Renal cortical epithelial cell (primary cell): Measurements from ENCODE around the gene PARVB. TPM values are rescaled to one million over a fixed set of nuclear protein-coding genes. Genes with fewer than 3 reads are reported as not detected.

Experiments used
- DNase-seq: peaks from one replicate; pipeline ENCODE4 v3.0.0-alpha.2; 2011; ENCODE audit warnings: low read depth
- total RNA-seq: library from RNA; depleted of rRNA; stranded (reverse); fragments of >200 nt; gene quantifications from 2 replicates; pipeline ENCODE4 v1.2.3, GENCODE V29; 2014

PARVB gene
- total RNA-seq, 1 donor from 2014 or later = 20.3 TPM

DNA sequence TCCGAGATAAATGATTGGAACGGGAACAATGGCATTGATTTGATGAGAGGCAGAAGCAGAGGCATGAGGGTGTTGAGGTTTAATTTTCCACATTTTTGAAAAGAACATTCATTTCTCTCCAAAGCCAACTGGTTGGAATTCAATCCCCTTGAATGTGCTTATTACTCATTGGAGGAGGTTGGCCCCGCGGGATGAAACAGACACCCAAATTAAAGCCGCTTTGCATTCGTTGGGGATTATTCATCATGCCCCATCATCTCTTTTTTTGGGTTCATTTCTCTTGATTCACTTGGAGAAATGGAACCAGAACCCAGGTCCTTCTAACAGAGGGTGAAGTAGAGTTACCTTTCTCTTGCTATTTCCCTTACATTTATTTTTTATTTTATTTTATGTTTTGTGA lies 109.1 kb downstream of the PARVB start:
- no peak for DNase-seq

- no peak for DNase-seq
Observed at GRCh38 chr22:44133901-44134571, 109.9 kb downstream of the PARVB start.

DNA sequence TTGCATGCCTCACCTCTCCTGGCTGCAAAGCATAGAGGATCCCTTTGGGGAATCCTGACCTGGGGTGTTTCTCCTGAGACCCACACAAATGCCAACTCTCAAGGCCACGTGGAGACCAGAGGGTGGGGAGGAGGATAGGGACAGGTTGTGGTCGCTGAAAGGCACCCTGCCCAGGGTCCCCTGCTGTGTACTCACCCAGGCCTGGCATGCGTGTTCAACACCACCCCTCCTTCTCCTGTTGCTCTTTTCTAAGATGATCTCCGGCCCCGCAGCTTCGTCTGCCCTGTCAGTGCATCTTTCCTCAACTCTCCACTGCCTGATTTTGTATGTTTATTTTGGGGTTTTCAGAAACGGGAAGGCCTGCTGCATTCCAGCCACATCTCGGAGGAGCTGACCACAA lies 112.0 kb downstream of the PARVB start:
- DNase-seq = no peak

DNA sequence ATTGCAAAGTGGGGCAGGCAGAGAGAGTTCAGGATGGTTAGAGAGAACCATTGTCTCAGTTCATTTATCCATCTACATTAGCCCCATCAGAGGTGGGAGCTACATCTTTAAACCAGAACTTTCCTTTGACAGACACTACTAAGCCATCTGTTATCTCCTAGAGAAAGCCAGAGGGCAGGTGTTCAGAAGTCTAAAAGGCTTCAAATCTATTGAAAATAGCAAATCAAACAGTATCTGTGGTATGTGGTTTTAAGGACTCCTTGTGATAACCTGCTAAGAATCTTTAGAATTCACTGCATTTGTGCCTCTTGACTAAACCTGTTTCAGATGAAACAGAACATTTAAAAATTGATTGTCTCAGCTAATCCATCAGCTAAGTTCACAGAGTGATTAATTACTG lies 112.7 kb downstream of the PARVB start:
- DNase-seq = no peak

GRCh38 chr22:44137415-44137814 lies 113.3 kb downstream of the PARVB start:
- DNase-seq = no peak

DNA sequence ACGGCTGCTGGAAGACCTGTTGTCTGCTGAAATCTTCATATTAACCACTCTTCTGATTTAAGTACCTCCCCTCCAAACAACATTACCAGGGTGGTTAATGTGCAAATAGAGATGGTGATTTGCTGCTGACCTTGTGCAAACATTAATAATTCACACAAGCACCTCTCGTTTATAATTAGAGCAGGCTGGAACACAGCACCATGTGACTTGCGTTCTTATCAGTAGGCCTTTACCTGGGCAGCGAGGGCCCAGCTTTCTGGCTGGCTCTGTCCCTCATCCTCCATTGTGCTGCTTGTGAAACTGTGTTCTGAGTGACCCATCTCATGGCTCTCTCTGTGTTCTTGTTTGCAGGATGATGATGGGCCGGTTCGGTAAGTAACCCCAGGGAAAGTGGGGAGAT lies 115.7 kb downstream of the PARVB start:
- DNase-seq = no peak

- DNase-seq = peak; percentile 15
Observed at GRCh38 chr22:44142421-44143104, 118.5 kb downstream of the PARVB start.

DNA sequence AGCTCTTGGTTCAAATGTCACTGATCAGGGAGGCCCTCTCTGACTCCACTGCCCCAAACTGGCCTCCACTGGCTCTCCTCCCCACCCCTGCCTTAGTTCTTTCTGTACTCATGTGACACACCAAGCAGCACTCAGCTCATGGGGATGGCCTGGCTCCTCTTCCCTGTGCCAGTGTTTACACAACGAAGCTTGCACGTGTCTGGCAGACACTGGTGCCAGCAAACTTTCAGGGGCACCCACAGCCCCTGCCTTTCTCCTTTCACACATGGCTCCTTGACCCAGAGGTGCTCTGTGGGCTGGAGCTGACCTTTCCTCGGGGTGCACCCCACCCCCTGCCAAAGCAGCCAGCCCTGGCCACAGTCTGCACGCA lies 119.0 kb downstream of the PARVB start:
- DNase-seq = no peak

- DNase-seq = no peak
Observed at GRCh38 chr22:44143579-44143978, 119.5 kb downstream of the PARVB start.

- no peak for DNase-seq
Observed at GRCh38 chr22:44144046-44144569, 120.0 kb downstream of the PARVB start.

DNA sequence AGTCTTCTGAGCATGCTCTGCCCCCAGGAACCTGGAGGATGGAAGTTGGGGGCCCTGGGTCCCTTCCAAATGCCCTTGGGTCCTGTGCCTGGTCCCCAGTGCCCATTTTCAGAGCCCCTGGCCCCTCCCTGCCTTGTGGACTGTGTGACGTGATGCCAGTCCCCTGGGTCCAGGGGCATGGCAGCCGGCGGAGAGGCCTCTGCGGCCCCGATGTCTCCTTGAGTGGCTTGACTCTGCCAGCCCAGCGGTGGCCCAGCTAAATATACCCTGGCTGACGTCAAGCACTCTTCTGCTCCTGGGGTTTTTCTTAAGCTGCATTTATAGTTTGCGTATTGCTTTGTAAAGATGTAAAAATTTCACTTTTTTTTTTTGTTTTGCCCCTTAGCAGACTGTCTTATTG lies 121.4 kb downstream of the PARVB start:
- DNase-seq = no peak

GRCh38 chr22:44146088-44146861 lies 122.2 kb downstream of the PARVB start:
- no peak for DNase-seq

DNA sequence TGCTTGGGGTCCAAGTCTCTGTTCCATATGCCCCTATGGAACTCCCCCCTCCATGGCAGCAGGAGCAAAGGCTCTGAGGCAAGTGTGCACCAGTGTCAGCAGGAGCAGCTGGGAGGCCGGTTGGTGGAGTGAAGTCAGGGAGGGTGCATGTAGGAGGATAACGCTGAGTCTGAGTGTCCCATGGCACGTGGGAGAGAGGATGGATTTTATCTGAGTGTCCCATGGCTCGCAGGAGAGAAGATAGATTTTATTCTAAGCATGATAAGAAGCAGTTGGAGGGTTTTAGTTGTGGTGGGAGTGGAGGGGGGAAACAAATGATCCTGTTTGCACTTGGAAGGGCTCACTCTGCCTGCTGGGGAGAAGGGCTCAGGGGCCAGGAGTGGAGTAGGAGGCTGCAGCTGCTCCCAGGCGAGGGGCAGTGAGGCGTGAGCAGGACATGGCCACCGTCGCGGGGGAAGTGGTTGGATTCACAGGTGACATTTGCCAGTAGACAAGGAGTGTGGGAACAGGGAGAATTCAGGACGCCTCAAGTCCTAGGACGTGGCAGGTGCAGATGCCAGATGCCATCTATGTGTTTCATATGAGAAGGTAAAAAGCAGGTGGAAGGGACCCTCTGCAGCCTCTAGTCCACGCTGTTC lies 123.0 kb downstream of the PARVB start:
- no peak for DNase-seq

DNA sequence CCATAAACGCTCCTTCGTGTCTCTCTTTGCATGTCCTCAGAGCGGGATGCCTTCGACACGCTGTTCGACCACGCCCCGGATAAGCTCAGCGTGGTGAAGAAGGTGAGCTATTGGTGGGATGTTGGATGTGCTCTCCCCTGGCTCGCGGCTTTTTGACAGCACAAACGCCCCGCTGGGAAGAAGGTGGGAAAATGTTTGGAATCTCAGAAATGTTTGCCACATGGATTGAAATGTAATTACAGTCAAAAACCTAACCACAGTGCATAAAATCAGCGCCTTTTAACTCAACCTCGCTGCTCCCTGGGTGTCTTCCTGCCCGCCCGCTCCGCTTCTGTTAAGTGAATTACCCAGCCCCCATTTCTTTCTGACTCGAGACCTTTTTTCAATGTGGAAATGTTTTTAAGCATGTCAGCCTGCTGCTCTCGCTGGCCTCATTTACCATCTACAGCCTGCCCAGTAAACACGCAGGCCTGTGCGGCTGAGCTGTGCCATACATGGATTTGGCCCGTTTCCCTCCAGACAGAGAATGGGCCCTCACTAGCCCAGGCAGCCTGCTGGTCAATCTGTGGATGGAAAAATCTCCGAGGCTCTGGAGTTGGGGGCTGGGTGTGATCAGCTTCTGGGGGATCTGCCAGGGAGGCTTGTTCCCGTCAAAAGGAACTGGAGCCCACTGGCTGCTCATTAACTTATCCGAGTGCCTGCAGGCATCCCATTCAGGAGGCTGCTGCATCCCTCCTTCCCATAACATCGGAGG lies 123.9 kb downstream of the PARVB start:
- peak; percentile 45 for DNase-seq

GRCh38 chr22:44151676-44152075 lies 127.6 kb downstream of the PARVB start:
- peak; percentile 26 for DNase-seq

DNA sequence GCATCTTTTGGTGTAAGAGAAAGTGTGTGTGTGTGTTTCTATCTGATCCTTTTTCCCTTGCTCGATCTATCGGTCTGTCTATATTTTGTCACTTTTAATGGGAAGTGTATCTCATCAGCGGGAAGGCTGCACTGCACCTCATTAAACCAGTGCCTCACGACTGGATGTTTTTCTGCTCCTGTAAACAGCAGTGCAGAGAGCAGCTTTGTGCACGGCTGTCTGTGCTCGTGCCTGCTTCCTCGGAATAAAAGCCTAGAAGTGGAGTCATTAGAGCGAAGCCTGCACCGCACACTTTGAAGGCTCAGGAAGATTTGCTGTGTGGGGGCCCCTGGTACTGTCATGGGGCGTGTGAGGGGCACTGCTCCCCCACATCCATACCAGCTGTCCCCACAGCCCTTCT lies 129.6 kb downstream of the PARVB start:
- DNase-seq = peak; percentile 9

- DNase-seq = peak; percentile 78
Observed at GRCh38 chr22:44154436-44154942, 130.4 kb downstream of the PARVB start.

- DNase-seq = no peak
Observed at GRCh38 chr22:44155115-44155514, 131.0 kb downstream of the PARVB start.

DNA sequence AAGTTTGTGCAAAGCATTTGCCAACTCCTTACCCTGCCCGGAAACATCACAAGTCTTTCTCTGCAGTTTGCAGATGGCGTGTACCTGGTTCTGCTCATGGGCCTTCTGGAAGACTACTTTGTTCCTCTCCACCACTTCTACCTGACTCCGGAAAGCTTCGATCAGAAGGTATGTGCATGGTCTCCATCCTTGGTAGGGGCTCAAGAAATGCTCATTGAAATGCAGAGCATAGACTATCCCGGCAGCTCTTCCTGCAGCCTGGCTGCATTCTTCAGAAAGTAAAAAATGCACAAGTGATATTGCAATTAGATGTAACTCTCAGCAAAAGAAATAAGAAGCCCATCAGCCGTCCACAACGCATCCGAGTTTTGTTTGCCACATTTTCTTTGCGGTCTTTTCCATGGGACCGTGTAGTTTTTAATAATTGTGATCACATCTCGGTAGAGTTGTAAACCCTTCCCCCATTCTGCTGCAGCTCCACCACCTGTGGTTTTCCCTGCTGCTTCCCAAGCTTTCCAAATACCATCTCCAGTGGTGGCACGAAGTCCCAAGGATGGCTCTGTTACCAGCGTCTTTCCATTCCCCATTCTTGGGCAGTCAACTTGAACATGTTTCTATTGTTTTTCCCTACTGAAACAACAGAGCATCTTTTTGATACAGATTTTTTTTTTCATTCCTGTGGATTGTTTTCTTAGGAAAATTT lies 134.0 kb downstream of the PARVB start:
- DNase-seq = no peak

DNA sequence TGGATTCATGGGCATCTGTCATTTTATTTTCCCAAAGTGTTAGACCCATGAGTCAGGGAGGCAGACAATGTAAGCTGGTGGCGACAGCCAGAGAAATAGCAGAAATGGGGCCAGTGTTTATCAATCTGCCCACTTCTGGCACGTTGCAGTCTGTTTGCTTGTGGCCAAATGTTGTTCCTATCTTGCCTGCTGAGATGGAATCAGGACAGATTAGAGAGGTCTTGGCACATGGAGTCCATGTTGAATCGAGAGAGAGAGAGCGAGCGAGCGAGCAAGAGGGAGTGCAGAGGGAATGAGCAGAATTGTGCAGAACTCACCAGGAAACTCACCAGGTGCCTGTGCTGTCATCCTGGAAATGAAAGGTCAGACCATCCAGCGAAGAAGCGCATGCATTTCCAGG lies 134.7 kb downstream of the PARVB start:
- no peak for DNase-seq

GRCh38 chr22:44159221-44159620 lies 135.1 kb downstream of the PARVB start:
- no peak for DNase-seq
